Measurements from ENCODE around the gene COL19A1.
A peak's percentile ranks its signal among the peaks of the same experiment; 100 is the strongest.

Gene COL19A1

DNA sequence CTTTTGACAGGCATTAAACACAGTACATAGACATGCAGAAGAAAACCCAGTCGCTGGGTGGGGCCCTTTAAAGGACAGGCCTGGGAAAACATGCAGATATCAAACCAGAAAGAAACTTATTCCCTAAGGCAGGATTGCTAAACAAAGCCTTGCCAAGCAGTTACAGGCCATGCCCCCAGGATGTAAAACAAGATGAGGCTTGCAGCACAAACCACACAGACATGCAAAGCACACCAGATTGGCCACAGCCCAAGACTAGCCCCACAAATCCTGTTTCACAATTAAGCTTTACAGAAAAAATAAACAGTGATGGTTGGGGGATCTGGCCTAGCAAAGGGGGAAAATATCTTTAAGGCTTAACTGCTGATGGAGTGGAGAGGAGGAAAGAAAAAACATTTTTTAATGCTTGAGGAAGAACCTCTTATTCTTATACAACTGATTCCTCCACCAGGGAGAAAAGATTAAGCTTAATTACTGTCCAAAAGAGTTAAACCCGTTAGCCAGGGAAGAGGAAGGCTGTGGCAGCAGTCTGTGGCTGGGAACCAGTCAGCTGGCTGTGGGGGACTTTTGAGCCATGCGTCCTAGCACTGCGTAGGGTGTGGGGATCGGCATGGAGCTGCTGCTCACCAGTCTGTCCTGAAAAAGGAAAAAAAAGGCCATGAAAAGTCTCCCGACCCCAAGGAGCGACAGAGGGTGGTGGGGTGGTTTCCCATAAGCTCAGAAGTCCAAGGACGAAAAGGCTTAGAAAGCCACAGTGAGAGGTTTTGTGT, 28.4 kb downstream of the COL19A1 start:
- no peaks in the 10 kb centered on the region for H4K20me1 ChIP-seq (ENCODE audit: insufficient read depth, low read length)
- H3K4me3 ChIP-seq (ENCODE audit: low read length), result no peak overlapping the region
- H3K4me2 ChIP-seq (ENCODE audit: low read depth, low read length), result no peak overlapping the region
- TF ChIP-seq EZH2phosphoT487 (IDR thresholded peaks at IDR 0.05; ENCODE audit: low read length) (no peak), EZH2 (optimal IDR thresholded peaks at IDR 0.05; ENCODE audit: low read depth, low read length) (no peak), CTCF (IDR thresholded peaks at IDR 0.05; ENCODE audit: low read length) (no peak)
- DNase-seq, result peak; percentile 10
- no peak overlapping the region for H2AFZ ChIP-seq (ENCODE audit: low read length)
- no peaks in the 10 kb centered on the region for H3K79me2 ChIP-seq (ENCODE audit: low read length)
- H3K9ac ChIP-seq (ENCODE audit: low read length), result no peak overlapping the region
- H3K27ac ChIP-seq (ENCODE audit: low read length), result no peak overlapping the region
- H3K36me3 ChIP-seq (replicated peaks; ENCODE audit: insufficient read depth, low read length), result no peaks in the 10 kb centered on the region
- no peaks in the 10 kb centered on the region for H3K9me2 ChIP-seq (replicated peaks; ENCODE audit: insufficient read depth, low read length)
- H3K27me3 ChIP-seq (replicated peaks; ENCODE audit: insufficient read depth, low read length), result no peaks in the 10 kb centered on the region
- H3K9me3 ChIP-seq (replicated peaks; ENCODE audit: insufficient read depth, low read length), result no peaks in the 10 kb centered on the region
- no peaks in the 10 kb centered on the region for H3F3A ChIP-seq (ENCODE audit: insufficient read depth, low read length)
- no peaks in the 10 kb centered on the region for H3K4me1 ChIP-seq (ENCODE audit: low read length)

DNA sequence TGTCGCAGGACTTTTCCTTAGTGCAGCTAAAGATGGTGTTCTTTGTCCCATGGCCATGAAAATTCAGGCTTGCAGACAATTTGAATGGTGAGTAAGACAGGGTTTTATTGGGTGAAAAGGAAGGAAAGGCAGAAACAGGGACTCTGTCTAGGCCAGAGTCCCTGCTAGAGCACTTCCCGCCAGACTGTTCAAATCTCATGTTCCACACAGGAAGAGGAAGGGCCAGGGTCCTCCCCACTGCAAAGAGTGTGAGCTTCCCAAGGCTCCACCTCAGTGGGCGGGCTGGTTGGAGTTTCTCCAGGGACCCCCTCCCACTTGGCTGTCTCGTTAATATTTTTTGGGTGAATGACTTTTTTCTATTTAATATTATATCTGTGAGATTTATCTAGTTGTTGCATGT, 29.0 kb downstream of the COL19A1 start:
- Histone ChIP-seq H3K4me2 (ENCODE audit: low read depth, low read length) (no peak overlapping the region), H2AFZ (ENCODE audit: low read length) (no peak overlapping the region), H3K27ac (ENCODE audit: low read length) (no peak overlapping the region), H3K4me3 (ENCODE audit: low read length) (no peak overlapping the region), H3K27me3 (replicated peaks; ENCODE audit: insufficient read depth, low read length) (no peaks in the 10 kb centered on the region), H3K9me2 (replicated peaks; ENCODE audit: insufficient read depth, low read length) (no peaks in the 10 kb centered on the region), H3K4me1 (ENCODE audit: low read length) (no peaks in the 10 kb centered on the region), H3F3A (ENCODE audit: insufficient read depth, low read length) (no peaks in the 10 kb centered on the region), H3K9me3 (replicated peaks; ENCODE audit: insufficient read depth, low read length) (no peaks in the 10 kb centered on the region), H3K36me3 (replicated peaks; ENCODE audit: insufficient read depth, low read length) (no peaks in the 10 kb centered on the region), H4K20me1 (ENCODE audit: insufficient read depth, low read length) (no peaks in the 10 kb centered on the region), H3K9ac (ENCODE audit: low read length) (no peak overlapping the region), H3K79me2 (ENCODE audit: low read length) (no peaks in the 10 kb centered on the region)
- DNase-seq, result no peak
- no peak for TF ChIP-seq CTCF (IDR thresholded peaks at IDR 0.05; ENCODE audit: low read length)
- no peak for TF ChIP-seq EZH2 (optimal IDR thresholded peaks at IDR 0.05; ENCODE audit: low read depth, low read length)
- no peak for TF ChIP-seq EZH2phosphoT487 (IDR thresholded peaks at IDR 0.05; ENCODE audit: low read length)

DNA sequence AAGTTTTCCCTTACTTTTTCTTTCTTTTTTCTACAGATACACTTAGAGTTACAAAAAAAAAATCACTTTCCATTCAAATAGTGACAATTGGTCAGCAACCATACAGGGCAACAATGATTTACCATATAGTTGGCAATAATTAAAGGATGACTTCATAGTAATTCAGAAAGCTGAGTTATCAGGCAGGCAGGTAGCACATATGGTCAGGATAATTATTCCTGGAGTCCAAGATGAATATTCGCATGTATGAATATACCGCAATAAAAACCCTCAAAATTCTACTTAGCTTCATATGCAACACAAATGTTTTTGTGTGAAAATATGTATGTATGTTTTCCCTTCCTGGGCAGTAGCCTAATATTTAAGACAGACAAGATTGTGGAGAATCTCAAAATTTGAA, 34.5 kb downstream of the COL19A1 start:
- H2AFZ ChIP-seq (ENCODE audit: low read length), result no peak overlapping the region
- no peaks in the 10 kb centered on the region for H3K79me2 ChIP-seq (ENCODE audit: low read length)
- no peak for DNase-seq
- no peaks in the 10 kb centered on the region for H3K9me3 ChIP-seq (replicated peaks; ENCODE audit: insufficient read depth, low read length)
- no peaks in the 10 kb centered on the region for H3K36me3 ChIP-seq (replicated peaks; ENCODE audit: insufficient read depth, low read length)
- no peak overlapping the region for H3K4me2 ChIP-seq (ENCODE audit: low read depth, low read length)
- no peaks in the 10 kb centered on the region for H3K27me3 ChIP-seq (replicated peaks; ENCODE audit: insufficient read depth, low read length)
- no peaks in the 10 kb centered on the region for H3K9me2 ChIP-seq (replicated peaks; ENCODE audit: insufficient read depth, low read length)
- no peaks in the 10 kb centered on the region for H3F3A ChIP-seq (ENCODE audit: insufficient read depth, low read length)
- H3K4me3 ChIP-seq (ENCODE audit: low read length), result no peak overlapping the region
- H4K20me1 ChIP-seq (ENCODE audit: insufficient read depth, low read length), result no peaks in the 10 kb centered on the region
- no peak overlapping the region for H3K27ac ChIP-seq (ENCODE audit: low read length)
- no peak overlapping the region for H3K9ac ChIP-seq (ENCODE audit: low read length)
- TF ChIP-seq CTCF (IDR thresholded peaks at IDR 0.05; ENCODE audit: low read length), result no peak
- no peak for TF ChIP-seq EZH2phosphoT487 (IDR thresholded peaks at IDR 0.05; ENCODE audit: low read length)
- no peak for TF ChIP-seq EZH2 (optimal IDR thresholded peaks at IDR 0.05; ENCODE audit: low read depth, low read length)
- no peaks in the 10 kb centered on the region for H3K4me1 ChIP-seq (ENCODE audit: low read length)

Data from MM.1S (cell line).